HFFc6 (cell line): ENCODE results near the gene DAPK3. TPM values are rescaled to one million over a fixed set of nuclear protein-coding genes. Genes with fewer than 3 reads are reported as not detected.

Experiments
- DNase-seq: peaks from one replicate; pipeline ENCODE4 v3.0.0-alpha.2; 2018
- H3K27ac Mint-ChIP-seq: 2 replicates; pipeline ENCODE4 v1.8.0; 2020; ENCODE audit warnings: mild to moderate bottlenecking, mixed read lengths
- H3K27me3 Mint-ChIP-seq: 2 replicates; pipeline ENCODE4 v1.8.0; 2021; ENCODE audit warnings: mild to moderate bottlenecking, moderate library complexity, mixed read lengths; ENCODE audit not compliant: insufficient read depth
- H3K36me3 Mint-ChIP-seq: 2 replicates; pipeline ENCODE4 v1.8.0; 2021; ENCODE audit warnings: low read depth, mixed read lengths
- H3K4me1 Mint-ChIP-seq: 2 replicates; pipeline ENCODE4 v1.8.0; 2020; ENCODE audit warnings: low read depth, mixed read lengths
- H3K4me3 Mint-ChIP-seq: 2 replicates; pipeline ENCODE4 v1.8.0; 2020; ENCODE audit warnings: mild to moderate bottlenecking, moderate library complexity, mixed read lengths
- H3K9me3 Mint-ChIP-seq: 2 replicates; pipeline ENCODE4 v1.8.0; 2020; ENCODE audit warnings: mild to moderate bottlenecking, mixed read lengths
- long read RNA-seq: library from polyadenylated mRNA; unstranded; transcript quantifications from one replicate; pipeline ENCODE4 v2.0.0, GENCODE V29; 2019
- total RNA-seq, 6 experiments: library from RNA; stranded (reverse); fragmentation: NEBNext Ultra II Directional; extraction: Animal tissue kit (Norgen Biotek cat#: 25700); gene quantifications; 2 replicates in 1 of 6; 3 replicates in 5 of 6; pipeline ENCODE4 v1.2.3, GENCODE V29; 2021
- TF ChIP-seq, protein P1 (sequence below): fragments of 200-600 bp; sonication (generic); IDR thresholded peaks from 2 replicates; pipeline ENCODE4 v1.5.0; 2021; ENCODE audit warnings: antibody characterized with exemption, mild to moderate bottlenecking

The DAPK3 gene
- total RNA-seq: 100 to 1,000 TPM; 116 to 140 (median 128) TPM
- long read RNA-seq, transcript DAPK3-201 (8 exons, 2,105 nt): minor isoform, 5 of 172 reads
- long read RNA-seq, transcript DAPK3-202 (9 exons, 2,257 nt): major isoform, 13 of 172 reads
- long read RNA-seq, partial matches to known transcripts: 4 of 172 reads
- long read RNA-seq, other reads (novel, unspliced or antisense): 150 of 172 reads

DNA sequence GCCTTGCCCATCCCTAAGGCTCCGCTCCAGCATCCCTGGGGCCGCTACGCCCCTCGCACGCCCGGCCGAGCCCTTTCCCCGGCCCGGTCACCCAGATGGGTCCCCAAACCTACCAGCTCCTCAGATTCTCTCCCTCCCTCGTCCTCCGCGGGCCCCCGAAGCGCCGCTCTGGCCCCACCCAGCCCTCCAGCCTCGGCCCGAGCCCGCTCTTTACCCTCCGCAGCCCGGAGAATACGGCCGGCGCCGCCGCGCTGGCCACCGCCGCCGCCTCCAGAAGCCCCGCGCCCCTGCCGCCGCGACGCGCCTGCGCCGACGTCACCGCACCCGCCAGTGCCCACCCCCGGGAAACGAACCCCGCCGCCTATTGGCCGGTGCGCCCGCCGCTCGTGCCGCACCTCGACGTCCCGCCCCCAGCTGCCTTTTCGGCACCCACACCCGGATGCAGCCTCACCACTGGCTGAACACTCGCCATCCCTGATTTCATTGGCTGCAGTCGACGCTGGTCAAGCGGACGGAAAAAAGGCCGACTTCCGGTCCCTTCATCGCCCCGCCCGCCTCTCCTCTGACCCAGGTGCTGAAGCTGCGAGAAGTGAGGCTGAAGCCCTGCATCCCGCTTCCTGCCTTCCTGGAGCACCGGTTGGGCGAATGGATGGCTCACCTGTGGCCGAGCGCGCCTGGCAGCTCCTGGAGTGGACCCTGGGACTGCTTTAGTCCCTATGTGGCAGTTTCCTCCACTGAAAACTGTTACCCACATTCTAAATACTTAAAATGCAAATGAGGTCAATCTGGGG, at the start of gene DAPK3:
TSS of gene DAPK3 (minus strand) at position 292 of the 791 bp plus-strand sequence. CDS start 1,364 bp downstream, outside the sequence.
- TF ChIP-seq, protein P1, sequence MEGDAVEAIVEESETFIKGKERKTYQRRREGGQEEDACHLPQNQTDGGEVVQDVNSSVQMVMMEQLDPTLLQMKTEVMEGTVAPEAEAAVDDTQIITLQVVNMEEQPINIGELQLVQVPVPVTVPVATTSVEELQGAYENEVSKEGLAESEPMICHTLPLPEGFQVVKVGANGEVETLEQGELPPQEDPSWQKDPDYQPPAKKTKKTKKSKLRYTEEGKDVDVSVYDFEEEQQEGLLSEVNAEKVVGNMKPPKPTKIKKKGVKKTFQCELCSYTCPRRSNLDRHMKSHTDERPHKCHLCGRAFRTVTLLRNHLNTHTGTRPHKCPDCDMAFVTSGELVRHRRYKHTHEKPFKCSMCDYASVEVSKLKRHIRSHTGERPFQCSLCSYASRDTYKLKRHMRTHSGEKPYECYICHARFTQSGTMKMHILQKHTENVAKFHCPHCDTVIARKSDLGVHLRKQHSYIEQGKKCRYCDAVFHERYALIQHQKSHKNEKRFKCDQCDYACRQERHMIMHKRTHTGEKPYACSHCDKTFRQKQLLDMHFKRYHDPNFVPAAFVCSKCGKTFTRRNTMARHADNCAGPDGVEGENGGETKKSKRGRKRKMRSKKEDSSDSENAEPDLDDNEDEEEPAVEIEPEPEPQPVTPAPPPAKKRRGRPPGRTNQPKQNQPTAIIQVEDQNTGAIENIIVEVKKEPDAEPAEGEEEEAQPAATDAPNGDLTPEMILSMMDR: peak; percentile 67
- peaks cover 47% of the 10 kb centered on the region for H3K27me3 Mint-ChIP-seq
- peak; percentile 97 for DNase-seq
- H3K9me3 Mint-ChIP-seq: peaks cover 13% of the 10 kb centered on the region; the same call in 1 of the 2 replicates
- peaks cover 30% of the 10 kb centered on the region for H3K4me1 Mint-ChIP-seq
- H3K4me3 Mint-ChIP-seq: peak within 1 kb of the TSS; percentile 96
- peaks cover 37% of the 10 kb centered on the region for H3K36me3 Mint-ChIP-seq
- peak within 1 kb of the TSS; percentile 97 for H3K27ac Mint-ChIP-seq

GRCh38 chr19:4019578-4019977, 48.7 kb upstream of the DAPK3 start:
- Mint-ChIP-seq H3K36me3 (peaks cover 3% of the 10 kb centered on the region; the same call in 1 of the 2 replicates), H3K27ac (no peak overlapping the region), H3K9me3 (no peaks in the 10 kb centered on the region), H3K4me1 (no peaks in the 10 kb centered on the region), H3K4me3 (no peak overlapping the region), H3K27me3 (peaks cover 8% of the 10 kb centered on the region)
- TF ChIP-seq, protein P1: no peak
- DNase-seq: no peak

GRCh38 chr19:4018775-4019504, 48.0 kb upstream of the DAPK3 start:
- H3K4me1 Mint-ChIP-seq: no peaks in the 10 kb centered on the region
- H3K9me3 Mint-ChIP-seq: no peaks in the 10 kb centered on the region
- peaks cover 5% of the 10 kb centered on the region; the same call in 1 of the 2 replicates for H3K27me3 Mint-ChIP-seq
- TF ChIP-seq, protein P1: no peak
- no peak overlapping the region for H3K4me3 Mint-ChIP-seq
- DNase-seq: no peak
- no peaks in the 10 kb centered on the region; the same call in 1 of the 2 replicates for H3K36me3 Mint-ChIP-seq
- no peak overlapping the region for H3K27ac Mint-ChIP-seq

DNA sequence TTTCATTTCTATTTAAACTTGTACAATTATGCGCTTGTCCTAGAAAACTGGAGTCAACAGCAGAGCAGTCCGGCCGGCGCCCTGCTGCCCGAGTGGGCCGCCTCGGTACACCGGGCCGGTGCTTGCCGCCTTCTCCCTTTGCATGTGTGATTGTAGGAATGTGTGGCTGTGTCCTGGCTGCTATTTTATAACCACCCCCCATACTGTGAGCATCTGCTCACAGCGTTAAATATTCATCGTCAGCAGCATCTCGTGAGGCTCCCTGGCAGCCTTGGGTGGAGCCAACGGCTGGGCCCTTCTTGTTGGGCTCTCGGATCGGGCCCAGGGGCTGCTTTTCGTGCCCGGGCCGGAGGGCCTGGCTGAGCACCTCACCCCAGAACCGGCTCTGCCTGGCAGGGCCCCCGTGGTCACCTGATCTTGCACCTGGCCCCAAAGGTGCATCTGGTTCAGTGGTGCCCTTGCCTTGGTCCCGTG, 47.3 kb upstream of the DAPK3 start:
- H3K36me3 Mint-ChIP-seq: no peaks in the 10 kb centered on the region; the same call in 1 of the 2 replicates

More for the DNA sequence above, 47.3 kb upstream of the DAPK3 start:
- Mint-ChIP-seq H3K27ac (no peak overlapping the region; the same call in 1 of the 2 replicates), H3K4me3 (no peak overlapping the region), H3K9me3 (no peaks in the 10 kb centered on the region), H3K27me3 (peaks cover 6% of the 10 kb centered on the region), H3K4me1 (no peaks in the 10 kb centered on the region)
- no peak for DNase-seq
- TF ChIP-seq, protein P1: no peak
